Left renal pelvis (tissue), 4 donors: Measurements from ENCODE around the gene ATXN7L3B. TPM values are rescaled to one million over a fixed set of nuclear protein-coding genes. Genes with fewer than 3 reads are reported as not detected.
"Not testable (repeated sequence)": the region's sequence is repeated elsewhere in the genome, so short reads cannot be mapped to it uniquely, and the experiment has no call there.

ENCODE experiments used
- DNase-seq, 4 donors: peaks; one replicate each; pipeline ENCODE4 v3.0.0-alpha.2; 2013; ENCODE audit warnings: low read depth in 4 of 4, low spot score in 3 of 4
- polyA plus RNA-seq, 4 donors: library from polyadenylated mRNA; unstranded; fragments of 120-200 nt; gene quantifications; one replicate each; pipeline ENCODE4 v1.2.1, GENCODE V29; 2013; ENCODE audit not compliant: insufficient read length in 4 of 4

ATXN7L3B gene
- polyA plus RNA-seq, result 10 to 100 TPM; 77.6 to 84.4 (median 80.7) TPM

- peak; percentile 85 to 89 (median 88) for DNase-seq
Measured at GRCh38 chr12:74537707-74538385, at the start of gene ATXN7L3B. Gene ATXN7L3B, plus strand, starts transcription at chr12:74537835. Its CDS starts 278 bp downstream, at chr12:74538113.

DNA sequence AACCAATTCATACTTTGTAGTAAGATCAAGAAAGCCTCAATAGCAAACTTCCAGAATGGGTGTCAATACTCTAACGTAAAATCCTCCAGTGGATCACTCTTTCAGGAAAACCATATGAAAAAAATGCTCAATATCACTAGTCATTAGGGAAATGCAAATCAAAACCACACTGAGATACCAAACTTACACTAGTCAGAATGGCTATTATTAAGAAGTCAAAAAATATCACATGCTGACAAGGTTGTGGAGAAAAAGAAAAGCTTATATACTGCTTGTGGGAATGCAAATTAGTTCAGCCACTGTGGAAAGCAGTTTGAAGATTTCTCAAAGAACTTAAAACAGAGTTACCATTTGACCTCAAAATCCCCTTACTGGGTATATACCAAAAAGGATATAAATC, 49.5 kb upstream of the ATXN7L3B start:
- no peak for DNase-seq

DNA sequence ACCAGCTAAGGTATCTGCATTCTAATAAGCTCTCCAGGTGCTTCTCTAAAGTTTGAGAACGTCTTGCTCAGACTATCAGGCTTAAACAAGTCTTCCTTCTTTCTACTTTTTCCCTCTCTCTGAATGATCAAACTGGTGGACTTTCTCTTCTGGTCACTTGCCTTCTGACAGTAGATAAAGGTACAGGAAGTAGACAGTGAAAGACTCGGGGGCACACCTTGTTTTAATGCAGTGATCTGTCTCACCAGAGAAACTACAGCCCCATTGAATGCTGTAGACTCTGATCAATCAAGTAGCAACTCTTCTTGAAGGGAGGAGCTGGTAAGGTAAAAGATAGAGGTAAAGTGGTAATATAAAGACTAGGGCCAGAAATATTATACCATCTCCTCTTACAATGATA, 48.1 kb upstream of the ATXN7L3B start:
- DNase-seq, result no peak

GRCh38 chr12:74490390-74491064, 47.1 kb upstream of the ATXN7L3B start:
- no peak for DNase-seq

- DNase-seq, result no peak
Measured at GRCh38 chr12:74491374-74491773, 46.3 kb upstream of the ATXN7L3B start.

- DNase-seq, result no peak
Measured at GRCh38 chr12:74499192-74499591, 38.4 kb upstream of the ATXN7L3B start.

- DNase-seq, result not testable (repeated sequence)
Measured at GRCh38 chr12:74508873-74509657, 28.6 kb upstream of the ATXN7L3B start.

GRCh38 chr12:74509886-74510285, 27.7 kb upstream of the ATXN7L3B start:
- DNase-seq, result no peak

DNA sequence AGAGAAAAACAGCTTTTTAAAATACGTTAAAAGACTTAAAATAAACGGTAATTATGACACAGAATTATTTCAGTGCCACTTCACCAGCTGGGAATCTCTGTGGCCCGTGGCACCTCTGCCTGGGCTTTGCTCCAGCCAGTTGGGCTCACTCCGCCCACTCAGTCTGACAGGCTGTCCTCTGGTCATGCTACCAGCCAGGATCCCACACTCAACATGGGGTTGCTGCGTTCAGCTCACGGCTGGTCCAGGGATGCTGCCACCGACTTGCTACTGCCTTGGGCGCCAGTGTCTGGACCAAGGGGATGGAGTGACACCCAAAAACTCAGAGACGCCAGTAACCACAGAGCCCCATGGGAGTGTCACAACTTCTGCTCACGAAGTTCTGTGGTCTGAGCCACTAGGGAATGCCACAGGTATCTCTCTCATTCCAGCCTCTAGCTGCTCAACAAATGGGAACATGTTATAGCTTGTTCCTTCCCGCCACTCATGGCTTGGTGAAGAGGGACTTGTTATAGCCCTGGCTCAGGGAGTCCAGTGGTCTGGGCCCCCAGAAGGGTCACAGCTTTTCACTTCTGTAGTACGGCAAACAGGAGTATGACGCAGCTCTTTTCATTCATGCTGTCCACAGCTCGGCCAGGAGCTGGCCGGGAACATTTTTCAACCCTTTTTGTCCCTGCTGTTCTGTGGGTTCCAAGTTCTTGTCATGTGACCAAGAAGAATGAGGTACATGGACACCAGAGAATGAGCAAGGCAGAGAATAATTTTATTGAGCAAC, 23.4 kb upstream of the ATXN7L3B start:
- DNase-seq, result no peak

DNA sequence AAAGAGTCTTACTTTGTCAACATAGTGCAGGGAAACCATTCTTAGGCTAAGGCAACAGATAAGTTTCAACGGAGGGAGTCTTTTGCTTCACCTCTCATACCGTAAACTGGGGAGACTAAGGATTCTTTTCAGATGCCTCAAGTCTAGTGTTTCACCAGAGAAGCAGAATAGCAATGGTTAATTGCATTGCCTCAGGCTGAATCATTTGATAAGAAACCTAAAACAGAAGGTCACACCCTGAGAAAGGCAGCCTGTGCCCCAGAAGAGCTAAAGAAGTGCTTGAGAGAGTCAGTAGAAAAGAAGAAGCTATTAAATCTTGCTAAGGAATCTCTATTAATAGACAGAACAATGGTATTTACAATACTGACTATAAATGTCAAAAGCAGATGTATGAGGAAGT, 21.8 kb upstream of the ATXN7L3B start:
- DNase-seq, result no peak

DNA sequence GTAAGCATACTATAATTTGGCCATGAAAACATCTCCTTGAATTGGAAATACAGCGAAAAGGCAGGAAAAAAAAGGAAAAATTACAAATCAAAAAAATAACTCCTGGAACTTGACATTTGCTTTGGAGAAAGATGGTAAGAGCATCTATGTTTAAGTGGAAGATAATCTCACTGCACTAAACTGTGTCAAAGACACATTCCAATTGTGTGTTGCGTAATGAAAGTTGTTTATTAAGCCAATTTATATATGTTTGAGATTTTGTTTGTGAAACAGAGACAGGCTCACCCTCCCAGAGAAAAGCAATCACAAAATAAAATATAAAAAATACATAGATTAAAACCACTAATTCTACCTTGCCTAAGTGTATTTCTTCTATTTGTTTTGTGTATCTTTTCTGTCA, 11.1 kb upstream of the ATXN7L3B start:
- no peak for DNase-seq

GRCh38 chr12:74527491-74527890, 10.1 kb upstream of the ATXN7L3B start:
- no peak for DNase-seq

- no peak for DNase-seq
Measured at GRCh38 chr12:74530676-74531075, 7.0 kb upstream of the ATXN7L3B start.

- no peak for DNase-seq
Measured at GRCh38 chr12:74535536-74535935, 2.1 kb upstream of the ATXN7L3B start.

DNA sequence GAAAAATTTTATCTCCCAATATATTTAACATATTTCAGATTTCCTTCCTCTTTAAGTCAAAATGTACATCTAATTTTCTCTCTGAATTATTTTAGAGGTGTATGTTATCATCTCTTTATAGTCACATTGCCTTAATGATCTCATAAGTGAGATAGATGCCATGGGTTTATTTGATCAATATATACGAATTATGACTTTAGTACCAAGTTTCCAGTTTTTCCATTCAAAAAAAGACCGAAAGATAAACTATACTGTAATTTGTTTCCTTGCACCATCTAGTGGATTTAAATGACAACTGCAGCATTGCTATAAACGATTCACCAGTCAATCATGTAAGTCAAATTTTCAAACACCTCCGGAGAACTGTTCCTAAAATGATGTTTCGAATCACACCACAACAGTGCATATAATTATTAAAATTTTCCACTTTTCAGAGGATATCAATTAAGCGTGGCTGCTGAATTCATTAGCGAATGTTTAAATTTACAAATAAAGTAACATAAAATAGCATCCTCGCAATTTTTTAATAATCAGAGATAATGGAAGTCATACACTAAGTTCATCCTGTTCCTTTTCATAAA, 419 bp upstream of the ATXN7L3B start:
- peak in 2 of 4 donors; percentile 27 to 34 for DNase-seq

- peak in 1 of 4 donors; percentile 4 for DNase-seq
Measured at GRCh38 chr12:74538491-74539258, 1.0 kb downstream of the ATXN7L3B start.

DNA sequence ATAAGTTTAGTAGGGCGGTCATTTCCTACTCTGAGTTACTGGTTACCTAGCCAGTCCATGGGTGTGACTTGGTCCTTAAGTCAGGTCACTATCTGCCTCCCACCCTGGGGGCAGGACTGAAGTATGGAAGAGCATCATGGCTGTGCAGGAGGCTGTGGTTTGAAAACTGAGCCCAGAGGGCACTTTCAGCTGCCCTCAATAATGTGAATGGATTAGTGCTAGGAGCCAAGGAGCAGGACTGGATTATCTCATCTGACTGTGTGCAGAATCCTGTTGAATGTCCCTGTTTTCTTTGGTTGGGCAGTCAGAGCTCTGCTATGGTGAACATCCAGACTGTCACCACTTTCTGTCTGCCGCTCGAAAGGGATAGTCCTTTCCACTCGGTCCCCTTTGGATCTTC, 1.6 kb downstream of the ATXN7L3B start:
- no peak for DNase-seq

DNA sequence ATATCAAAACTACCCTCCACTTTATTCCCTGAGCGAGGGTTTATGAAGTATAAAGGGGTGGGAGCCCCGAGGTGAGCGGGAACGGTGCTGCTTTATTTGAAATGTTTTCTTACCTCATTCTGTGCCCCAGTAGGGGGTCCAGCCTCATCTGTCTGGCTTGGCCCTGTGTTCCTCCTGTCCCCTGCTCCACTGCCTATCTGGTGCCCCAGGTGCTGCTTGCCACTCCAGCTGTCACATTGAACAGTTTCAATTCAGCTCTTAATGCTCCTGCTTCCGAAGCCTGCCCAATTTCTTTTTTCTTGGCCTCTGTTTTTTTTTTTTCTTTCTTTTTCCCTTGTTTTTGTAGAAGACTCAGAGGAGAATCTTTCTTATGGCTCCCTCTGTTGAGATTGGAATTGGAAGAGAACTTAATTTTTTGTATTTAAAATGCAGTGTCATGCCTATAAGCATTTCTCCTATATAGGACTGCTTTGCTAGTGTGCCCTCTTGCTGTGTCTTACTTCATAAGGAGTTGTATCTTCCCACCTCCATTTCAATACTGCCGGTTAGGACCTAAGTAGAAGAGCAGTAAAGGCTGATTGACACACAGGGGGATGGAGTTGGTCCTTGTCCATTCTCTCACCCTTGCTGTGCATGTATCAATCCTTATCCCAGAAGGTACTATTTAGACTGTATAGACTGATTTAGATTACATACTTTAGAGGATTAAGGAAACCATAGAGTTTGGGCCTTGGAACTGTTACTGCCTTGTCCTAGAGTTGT, 2.3 kb downstream of the ATXN7L3B start:
- no peak for DNase-seq

GRCh38 chr12:74541074-74541473, 3.4 kb downstream of the ATXN7L3B start:
- no peak for DNase-seq
